Left cardiac atrium (tissue), 4 donors: ENCODE results near the gene BAIAP2. TPM values are rescaled to one million over a fixed set of nuclear protein-coding genes. Genes with fewer than 3 reads are reported as not detected.

Source experiments
- ATAC-seq, 2 donors: fragments of 200-7000 bp; cut with Tn5 transposase; one replicate each; pipeline ENCODE4 v1.9.1; 2020; ENCODE audit warnings: mild to moderate bottlenecking in 2 of 2, moderate library complexity in 2 of 2
- DNase-seq: peaks from one replicate; pipeline ENCODE4 v3.0.0-alpha.2; 2020
- intact Hi-C, 2 donors: fragments of 100-400 bp; cut with DNase I; formaldehyde crosslinking; loops; one replicate each; pipeline versions ENCODE4 v1.14.1 to v1.15.1; 2022 to 2023
- total RNA-seq, 2 donors: library from RNA; stranded (reverse); fragmentation: NEBNext Ultra II Directional; extraction: Animal tissue kit (Norgen Biotek cat#: 25700); gene quantifications; one replicate each; pipeline ENCODE4 v1.2.1, GENCODE V29; 2021
- donor health status: DM: no; HTN: yes; CAD: no.
- donor health status: DM: no; HTN: yes; CAD: no; lungs with severe emphysema.
- donor health status: DM: yes; HTN: yes; CAD: no.
- donor health status: Dilated cardiomyopathy.

Gene BAIAP2
- total RNA-seq, 2 donors from 2014 or later, result 32.8 to 38.0 TPM

GRCh38 chr17:81123052-81124048, 88.4 kb downstream of the BAIAP2 start:
- DNase-seq, result no peak
- no peak for ATAC-seq
- intact Hi-C loops, result no loop called here

GRCh38 chr17:81124377-81124776, 89.4 kb downstream of the BAIAP2 start:
- no peak for ATAC-seq
- intact Hi-C loops, result no loop called here
- no peak for DNase-seq

DNA sequence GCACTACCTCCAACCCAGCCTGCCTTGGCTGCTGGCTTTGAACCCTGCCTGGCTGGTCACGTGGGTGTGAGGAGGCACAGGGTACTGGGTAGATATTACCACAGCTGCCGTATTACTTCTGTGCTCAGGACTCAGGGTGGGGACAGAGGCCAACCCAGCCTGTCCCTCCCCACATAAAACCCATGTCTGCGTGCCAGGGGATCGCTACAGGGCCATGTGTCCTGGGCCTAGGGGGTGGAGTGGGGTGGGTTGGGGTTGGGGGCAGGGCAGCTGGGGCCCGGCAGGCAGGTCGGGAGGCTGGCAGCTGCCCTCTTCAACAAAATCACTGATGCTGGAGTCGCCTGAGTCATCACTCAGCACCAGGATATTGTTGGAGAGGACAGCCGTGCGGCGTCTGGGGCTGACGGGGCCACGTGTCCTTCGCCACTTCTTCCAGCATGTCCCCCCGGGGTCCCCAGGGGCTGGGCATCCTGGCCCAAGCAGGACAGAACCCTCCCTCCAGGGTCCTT, 90.7 kb downstream of the BAIAP2 start:
- ATAC-seq (peak in 1 of 2 donors; percentile 14), DNase-seq (no peak)
- intact Hi-C loops, result no loop called here

DNA sequence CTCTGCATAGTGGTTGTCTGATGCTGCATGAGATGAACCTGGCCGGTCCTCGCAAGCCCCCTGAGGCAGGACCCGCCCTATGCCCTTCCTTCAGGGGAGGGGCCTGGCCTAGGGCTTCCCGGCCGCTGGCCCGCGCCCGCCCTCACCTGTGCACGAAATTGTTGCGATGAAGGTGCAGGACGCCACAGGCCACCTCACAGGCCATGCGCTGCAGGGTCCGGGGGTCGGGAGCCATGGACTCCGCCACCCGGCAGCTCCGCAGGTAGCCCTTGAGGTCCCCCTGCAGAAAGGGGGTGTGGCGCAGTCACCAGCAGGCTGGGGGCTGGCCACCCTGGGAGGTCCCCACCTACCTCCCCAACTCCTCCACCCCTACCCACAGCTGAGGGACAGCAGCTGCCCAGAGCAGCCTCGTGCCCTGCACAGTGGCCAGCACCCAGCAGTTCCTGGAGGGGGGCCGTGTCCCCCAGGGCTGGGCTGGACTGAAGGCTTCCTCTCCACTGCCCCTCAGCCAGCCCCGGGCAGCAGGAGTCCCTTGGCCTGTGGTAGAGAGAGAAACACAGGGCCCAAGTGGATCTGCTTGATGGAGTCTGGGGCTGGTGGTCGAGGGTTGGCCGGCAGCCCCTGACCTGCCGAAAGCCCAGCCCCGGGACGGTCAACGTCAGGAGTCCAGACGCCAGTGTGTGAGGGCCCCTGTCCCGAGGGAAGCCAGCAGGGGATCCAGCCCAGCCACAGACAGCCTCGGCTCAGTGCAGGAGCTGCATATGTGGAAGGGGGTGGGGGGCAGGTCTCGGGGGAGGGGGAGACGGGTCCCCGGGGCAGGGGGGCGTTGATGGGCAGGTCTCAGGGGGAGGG, 91.6 kb downstream of the BAIAP2 start:
- intact Hi-C loops, result no loop called here
- no peak for ATAC-seq
- DNase-seq, result no peak

- no peak for DNase-seq
- no peak for ATAC-seq
- intact Hi-C loops, result no loop called here
Measured at GRCh38 chr17:81127133-81127455, 92.1 kb downstream of the BAIAP2 start.

- intact Hi-C loops, result no loop called here
- DNase-seq (no peak), ATAC-seq (no peak)
Measured at GRCh38 chr17:81127526-81128177, 92.7 kb downstream of the BAIAP2 start.

GRCh38 chr17:81128338-81128737, 93.4 kb downstream of the BAIAP2 start:
- no peak for ATAC-seq
- intact Hi-C loops, result no loop called here
- no peak for DNase-seq

DNA sequence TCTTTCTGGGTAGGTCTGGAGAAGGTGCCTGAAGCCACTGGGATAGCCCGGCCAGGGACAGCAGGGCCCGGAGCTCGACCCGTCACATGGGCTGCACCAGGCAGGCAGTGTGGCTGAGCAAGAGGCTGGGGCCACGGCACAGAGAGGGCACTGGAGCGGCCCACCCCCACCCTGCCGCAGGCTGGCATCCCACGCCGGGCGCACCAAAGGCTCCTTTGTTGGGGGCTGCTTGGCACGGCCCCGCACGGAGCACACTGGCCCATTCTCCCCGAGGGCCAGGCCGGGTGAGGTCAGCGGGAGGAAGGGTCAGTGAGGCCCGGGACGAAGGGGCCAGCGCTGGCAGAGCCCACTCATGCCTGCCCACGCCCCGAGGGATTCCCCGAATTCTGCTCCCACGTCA, 93.8 kb downstream of the BAIAP2 start:
- no peak for DNase-seq
- peak in 1 of 2 donors; percentile 22 for ATAC-seq
- intact Hi-C loops, result no loop called here

DNA sequence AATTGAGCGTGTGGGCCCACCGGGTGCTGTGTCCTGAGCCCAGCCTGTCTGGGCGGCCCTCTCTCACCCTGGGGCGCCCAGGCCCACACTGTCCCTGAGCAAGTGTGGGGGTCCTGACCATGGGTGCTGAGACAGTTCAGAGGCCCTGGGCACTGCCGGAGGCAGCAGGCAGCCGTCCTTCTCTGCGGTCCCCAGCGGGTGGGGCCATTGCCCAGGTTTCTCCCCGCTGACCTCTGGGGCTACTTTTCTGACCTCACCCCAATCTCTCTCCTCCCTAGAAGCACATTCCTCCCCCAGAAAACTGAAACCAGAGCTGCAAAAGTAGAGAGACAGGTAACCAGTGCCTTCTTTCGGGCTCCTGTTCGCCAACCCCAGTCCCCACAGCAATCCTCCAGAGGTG, 94.3 kb downstream of the BAIAP2 start:
- intact Hi-C loops, result no loop called here
- DNase-seq, result no peak

DNA sequence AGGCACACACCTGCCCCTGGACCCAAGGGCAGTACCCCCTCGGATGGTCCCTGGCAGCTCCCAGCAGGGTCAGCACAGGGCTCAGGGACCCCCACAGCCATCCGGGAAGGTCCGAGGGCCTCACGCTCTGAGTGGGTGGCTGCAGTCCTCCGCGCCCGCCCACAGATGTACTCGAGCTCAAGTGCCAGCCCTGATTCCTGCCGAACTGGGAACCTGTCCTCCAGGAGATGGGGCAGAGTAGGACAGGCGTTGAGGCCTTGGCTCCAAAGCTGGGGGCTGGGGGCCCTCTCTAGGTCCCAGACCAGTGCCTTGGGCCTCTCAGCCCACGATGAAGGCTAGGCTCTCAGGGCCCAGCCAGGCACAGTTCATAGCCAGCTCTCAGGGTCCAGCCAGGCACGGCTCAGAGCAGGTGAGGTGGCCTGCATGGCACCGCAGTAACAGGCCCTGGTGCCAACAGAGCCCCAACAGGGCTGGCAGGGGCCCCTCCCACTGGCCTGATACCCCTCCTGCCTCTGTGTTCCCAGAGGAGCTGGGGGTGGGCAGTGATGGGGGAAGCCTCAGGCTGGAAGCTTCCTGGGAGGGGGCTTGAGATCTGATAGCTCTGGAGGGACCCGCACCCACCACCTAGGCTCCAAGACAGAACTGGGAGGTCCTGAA, 94.9 kb downstream of the BAIAP2 start:
- DNase-seq (no peak), ATAC-seq (no peak)
- intact Hi-C loops, result no loop called here

More for the DNA sequence above, 94.3 kb downstream of the BAIAP2 start:
- ATAC-seq, result no peak

- intact Hi-C loops, result no loop called here
- no peak for DNase-seq
Measured at GRCh38 chr17:81130385-81131361, 95.7 kb downstream of the BAIAP2 start.

GRCh38 chr17:81131486-81132196, 96.7 kb downstream of the BAIAP2 start:
- DNase-seq, result no peak
- intact Hi-C loops, result no loop called here
- ATAC-seq, result no peak

More at GRCh38 chr17:81130385-81131361, 95.7 kb downstream of the BAIAP2 start:
- no peak for ATAC-seq

- intact Hi-C loops, result no loop called here
- DNase-seq (no peak), ATAC-seq (no peak)
Measured at GRCh38 chr17:81132197-81132540, 97.2 kb downstream of the BAIAP2 start.

DNA sequence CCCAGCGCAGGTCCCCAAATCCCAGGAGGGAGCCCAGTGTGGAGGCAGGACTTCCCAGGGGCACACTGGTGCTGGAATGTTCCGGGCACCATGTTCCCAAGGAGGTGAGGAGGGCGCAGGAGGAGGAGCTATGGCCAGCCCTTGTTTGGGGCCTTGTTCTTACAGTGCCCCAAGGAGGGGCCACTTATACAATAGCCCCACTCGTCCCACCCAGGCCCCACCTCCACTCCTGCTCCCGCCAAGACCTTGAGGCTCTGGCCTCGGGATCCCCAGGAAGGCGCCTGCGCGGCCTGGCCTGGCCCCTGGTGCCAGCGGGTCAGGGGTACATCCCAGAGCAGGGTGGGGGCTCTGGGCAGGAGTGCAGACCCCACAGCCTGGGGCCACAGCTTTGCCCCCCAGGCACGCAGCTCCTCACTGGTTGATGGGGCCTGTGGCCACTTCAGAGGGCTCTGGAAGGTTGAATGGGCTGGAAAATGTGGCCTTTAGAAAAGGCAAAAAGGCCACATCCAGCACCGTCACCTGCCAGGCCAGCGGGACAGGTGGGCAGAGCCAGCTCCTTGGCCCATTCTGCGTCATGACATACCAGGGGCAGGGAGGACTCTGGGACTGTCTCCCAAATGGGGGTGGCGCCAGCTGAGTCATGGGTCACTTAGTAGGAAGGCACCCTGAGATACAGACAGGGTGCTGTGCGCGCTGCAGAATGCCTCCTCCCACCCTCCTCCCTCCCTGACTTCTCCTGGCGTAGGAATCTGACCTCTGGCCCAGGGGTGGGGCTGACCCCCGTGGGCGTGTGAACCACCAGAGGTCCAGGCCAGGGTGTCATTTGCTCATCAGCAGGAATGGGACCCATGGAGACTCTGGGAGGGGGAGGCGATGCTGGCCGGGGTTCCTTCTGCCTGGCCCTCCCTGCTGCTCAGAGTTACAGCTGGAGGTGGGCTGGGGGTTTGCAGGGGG, 98.1 kb downstream of the BAIAP2 start:
- DNase-seq (no peak), ATAC-seq (no peak)
- intact Hi-C loops, result no loop called here

- intact Hi-C loops, result no loop called here
Measured at GRCh38 chr17:81134064-81134781, 99.3 kb downstream of the BAIAP2 start.

More at GRCh38 chr17:81134064-81134781, 99.3 kb downstream of the BAIAP2 start:
- no peak for DNase-seq
- no peak for ATAC-seq
